ENCODE data around the gene OR10AD1. TPM values are rescaled to one million over a fixed set of nuclear protein-coding genes. Genes with fewer than 3 reads are reported as not detected.
"Not testable (repeated sequence)": the region's sequence is repeated elsewhere in the genome, so short reads cannot be mapped to it uniquely, and the experiment has no call there.

The OR10AD1 gene
- total RNA-seq: not detected

- H3K9me3 Mint-ChIP-seq: peaks cover 37 to 45% of the 10 kb centered on the region in 2 donors
- peak within 1 kb of the TSS in 1 of 2 donors; percentile 99 for H3K27ac Mint-ChIP-seq
- no peak for DNase-seq (ENCODE audit: low spot score in 2 of 2)
- H3K36me3 Mint-ChIP-seq: peaks cover 70 to 74% of the 10 kb centered on the region in 2 donors
- no peak for ATAC-seq
Measured at GRCh38 chr12:48203192-48203591, at the start of gene OR10AD1. OR10AD1 (minus strand) TSS chr12:48203292; CDS start chr12:48203292, 0 bp downstream.

GRCh38 chr12:48247181-48247966 is 44.3 kb upstream of the OR10AD1 start:
- DNase-seq (ENCODE audit: low spot score in 2 of 2) (no peak), ATAC-seq (no peak)
- Mint-ChIP-seq H3K27ac (no peak overlapping the region), H3K36me3 (no peaks in the 10 kb centered on the region), H3K9me3 (no peaks in the 10 kb centered on the region)

- Mint-ChIP-seq H3K36me3 (no peaks in the 10 kb centered on the region), H3K9me3 (peaks cover 4 to 8% of the 10 kb centered on the region in 2 donors), H3K27ac (no peak overlapping the region)
- DNase-seq (ENCODE audit: low spot score in 2 of 2): no peak
- ATAC-seq: no peak
Measured at GRCh38 chr12:48237162-48237561, 34.1 kb upstream of the OR10AD1 start.

- H3K36me3 Mint-ChIP-seq: no peaks in the 10 kb centered on the region
- peaks cover 0 to 4% of the 10 kb centered on the region in 2 donors for H3K9me3 Mint-ChIP-seq
- no peak overlapping the region for H3K27ac Mint-ChIP-seq
- no peak for DNase-seq (ENCODE audit: low spot score in 2 of 2)
- ATAC-seq: no peak
Measured at GRCh38 chr12:48235796-48236333, 32.8 kb upstream of the OR10AD1 start.

GRCh38 chr12:48231169-48231958 is 28.3 kb upstream of the OR10AD1 start:
- not testable (repeated sequence) for H3K27ac Mint-ChIP-seq; DNase-seq (ENCODE audit: low spot score in 2 of 2); ATAC-seq
- peaks cover 0 to 10% of the 10 kb centered on the region in 2 donors for H3K36me3 Mint-ChIP-seq
- peaks cover 0 to 15% of the 10 kb centered on the region in 2 donors for H3K9me3 Mint-ChIP-seq

GRCh38 chr12:48224533-48224932 is 21.4 kb upstream of the OR10AD1 start:
- not testable (repeated sequence) for H3K27ac Mint-ChIP-seq; DNase-seq (ENCODE audit: low spot score in 2 of 2); ATAC-seq
- H3K36me3 Mint-ChIP-seq: peaks cover 0 to 10% of the 10 kb centered on the region in 2 donors
- peaks cover 0 to 11% of the 10 kb centered on the region in 2 donors for H3K9me3 Mint-ChIP-seq

GRCh38 chr12:48221645-48222044 is 18.6 kb upstream of the OR10AD1 start:
- DNase-seq (ENCODE audit: low spot score in 2 of 2) (no peak), ATAC-seq (no peak)
- H3K9me3 Mint-ChIP-seq: peaks cover 0 to 2% of the 10 kb centered on the region in 2 donors

GRCh38 chr12:48220701-48221100 is 17.6 kb upstream of the OR10AD1 start:
- H3K9me3 Mint-ChIP-seq: no peaks in the 10 kb centered on the region
- no peak for ATAC-seq
- no peaks in the 10 kb centered on the region for H3K36me3 Mint-ChIP-seq
- DNase-seq (ENCODE audit: low spot score in 2 of 2): no peak
- H3K27ac Mint-ChIP-seq: no peak overlapping the region

More at GRCh38 chr12:48221645-48222044, 18.6 kb upstream of the OR10AD1 start:
- Mint-ChIP-seq H3K36me3 (peaks cover 0 to 2% of the 10 kb centered on the region in 2 donors), H3K27ac (no peak overlapping the region)

- DNase-seq (ENCODE audit: low spot score in 2 of 2) (no peak), ATAC-seq (no peak)
- Mint-ChIP-seq H3K36me3 (no peaks in the 10 kb centered on the region), H3K27ac (no peak overlapping the region), H3K9me3 (no peaks in the 10 kb centered on the region)
Measured at GRCh38 chr12:48219631-48220030, 16.5 kb upstream of the OR10AD1 start.

GRCh38 chr12:48216785-48217184 is 13.7 kb upstream of the OR10AD1 start:
- peaks cover 0 to 2% of the 10 kb centered on the region in 2 donors for H3K9me3 Mint-ChIP-seq

GRCh38 chr12:48209495-48209894 is 6.4 kb upstream of the OR10AD1 start:
- not testable (repeated sequence) for H3K27ac Mint-ChIP-seq; ATAC-seq; DNase-seq (ENCODE audit: low spot score in 2 of 2)
- peaks cover 26 to 27% of the 10 kb centered on the region in 2 donors for H3K36me3 Mint-ChIP-seq
- H3K9me3 Mint-ChIP-seq: peaks cover 18 to 20% of the 10 kb centered on the region in 2 donors

More at GRCh38 chr12:48216785-48217184, 13.7 kb upstream of the OR10AD1 start:
- ATAC-seq (no peak), DNase-seq (ENCODE audit: low spot score in 2 of 2) (no peak)
- Mint-ChIP-seq H3K27ac (no peak overlapping the region), H3K36me3 (no peaks in the 10 kb centered on the region)

GRCh38 chr12:48202766-48203165 is 326 bp downstream of the OR10AD1 start:
- Mint-ChIP-seq H3K27ac (no peak overlapping the region), H3K36me3 (peaks cover 69 to 73% of the 10 kb centered on the region in 2 donors), H3K9me3 (peaks cover 37 to 45% of the 10 kb centered on the region in 2 donors)
- DNase-seq (ENCODE audit: low spot score in 2 of 2): no peak
- ATAC-seq: no peak

- Mint-ChIP-seq H3K27ac (peak overlapping the region in 1 of 2 donors; percentile 99), H3K36me3 (peaks cover 57 to 61% of the 10 kb centered on the region in 2 donors), H3K9me3 (peaks cover 28 to 35% of the 10 kb centered on the region in 2 donors)
- ATAC-seq: no peak
- no peak for DNase-seq (ENCODE audit: low spot score in 2 of 2)
Measured at GRCh38 chr12:48201516-48201915, 1.6 kb downstream of the OR10AD1 start.

GRCh38 chr12:48201091-48201490 is 2.0 kb downstream of the OR10AD1 start:
- Mint-ChIP-seq H3K9me3 (peaks cover 25 to 31% of the 10 kb centered on the region in 2 donors), H3K27ac (peak overlapping the region in 1 of 2 donors; percentile 99), H3K36me3 (peaks cover 53 to 57% of the 10 kb centered on the region in 2 donors)
- no peak for ATAC-seq
- no peak for DNase-seq (ENCODE audit: low spot score in 2 of 2)

GRCh38 chr12:48199774-48200221 is 3.3 kb downstream of the OR10AD1 start:
- peak overlapping the region; percentile 95 to 99 for H3K27ac Mint-ChIP-seq
- H3K9me3 Mint-ChIP-seq: peaks cover 24 to 31% of the 10 kb centered on the region in 2 donors
- ATAC-seq (no peak), DNase-seq (ENCODE audit: low spot score in 2 of 2) (no peak)
- H3K36me3 Mint-ChIP-seq: peaks cover 49 to 51% of the 10 kb centered on the region in 2 donors

GRCh38 chr12:48198985-48199384 is 4.1 kb downstream of the OR10AD1 start:
- no peak for ATAC-seq
- DNase-seq (ENCODE audit: low spot score in 2 of 2): no peak
- peak overlapping the region; percentile 99 for H3K27ac Mint-ChIP-seq
- H3K9me3 Mint-ChIP-seq: peaks cover 19 to 25% of the 10 kb centered on the region in 2 donors
- H3K36me3 Mint-ChIP-seq: peaks cover 41 to 43% of the 10 kb centered on the region in 2 donors

GRCh38 chr12:48198672-48198971 is 4.5 kb downstream of the OR10AD1 start:
- ATAC-seq: peak; percentile 14 to 16
- Mint-ChIP-seq H3K27ac (peak overlapping the region; percentile 99), H3K9me3 (peaks cover 19 to 25% of the 10 kb centered on the region in 2 donors), H3K36me3 (peaks cover 39 to 40% of the 10 kb centered on the region in 2 donors)
- DNase-seq (ENCODE audit: low spot score in 2 of 2): no peak
